Thyroid gland (tissue), 4 donors: ENCODE data around the gene AGBL4. TPM values are rescaled to one million over a fixed set of nuclear protein-coding genes. Genes with fewer than 3 reads are reported as not detected.

Experiments
- DNase-seq, 2 donors: peaks; one replicate each; pipeline ENCODE4 v3.0.0-alpha.2; 2019
- H3K27ac ChIP-seq, 3 donors: fragments of 200-600 bp; sonication (generic); 1 replicate in 2 of 3; 2 replicates in 1 of 3; pipeline ENCODE4 v1.5.1; 2016 to 2019; ENCODE audit warnings: mild to moderate bottlenecking in 1 of 3, moderate library complexity in 1 of 3
- H3K27me3 ChIP-seq: fragments of 200-600 bp; sonication (generic); one replicate; pipeline ENCODE4 v1.5.1; 2019
- H3K36me3 ChIP-seq, 2 donors: fragments of 200-600 bp; sonication (generic); one replicate each; pipeline ENCODE4 v1.5.1; 2016 to 2019
- H3K4me1 ChIP-seq, 2 donors: fragments of 200-600 bp; sonication (generic); one replicate each; pipeline ENCODE4 v1.5.1; 2017 to 2019
- H3K4me3 ChIP-seq, 3 donors: fragments of 200-600 bp; sonication (generic); replicated peaks in 1 of 3; 1 replicate in 2 of 3; 2 replicates in 1 of 3; pipeline ENCODE4 v1.5.1; 2016; ENCODE audit warnings: mild to moderate bottlenecking in 1 of 3
- H3K9me3 ChIP-seq: fragments of 200-600 bp; sonication (generic); one replicate; pipeline ENCODE4 v1.5.1; 2017
- CTCF ChIP-seq, 6 experiments: fragments of 200-600 bp in 3 of 6; fragments of 450-650 bp in 3 of 6; sonication (generic) in 3 of 6; IDR thresholded peaks; one replicate each; pipeline ENCODE4 v1.5.1; 2016 to 2019; ENCODE audit warnings: antibody characterized with exemption in 6 of 6, mild to moderate bottlenecking in 2 of 6, inconsistent platforms in 1 of 6, moderate library complexity in 1 of 6
- POLR2A ChIP-seq, 2 donors: fragments of 450-650 bp; IDR thresholded peaks; one replicate each; pipeline ENCODE4 v1.6.1; 2017; ENCODE audit warnings: antibody characterized with exemption in 2 of 2, mild to moderate bottlenecking in 2 of 2, moderate library complexity in 1 of 2
- WGBS, 2 donors: methylation state at CpG; one replicate each; pipeline ENCODE4 v1.1.5; 2017; 5-methylcytosine and 5-hydroxymethylcytosine counted together
- intact Hi-C: fragments of 100-400 bp; cut with DNase I; formaldehyde crosslinking; loops from one replicate; pipeline ENCODE4 v1.15.1; 2023
- total RNA-seq, 4 donors: library from RNA; depleted of rRNA; stranded (reverse); fragments of >200 nt; gene quantifications; one replicate each; pipeline ENCODE4 v1.2.3, GENCODE V29; 2016

The AGBL4 gene
- total RNA-seq: 1 to 10 TPM; 2.1 to 6.0 (median 4.8) TPM

DNA sequence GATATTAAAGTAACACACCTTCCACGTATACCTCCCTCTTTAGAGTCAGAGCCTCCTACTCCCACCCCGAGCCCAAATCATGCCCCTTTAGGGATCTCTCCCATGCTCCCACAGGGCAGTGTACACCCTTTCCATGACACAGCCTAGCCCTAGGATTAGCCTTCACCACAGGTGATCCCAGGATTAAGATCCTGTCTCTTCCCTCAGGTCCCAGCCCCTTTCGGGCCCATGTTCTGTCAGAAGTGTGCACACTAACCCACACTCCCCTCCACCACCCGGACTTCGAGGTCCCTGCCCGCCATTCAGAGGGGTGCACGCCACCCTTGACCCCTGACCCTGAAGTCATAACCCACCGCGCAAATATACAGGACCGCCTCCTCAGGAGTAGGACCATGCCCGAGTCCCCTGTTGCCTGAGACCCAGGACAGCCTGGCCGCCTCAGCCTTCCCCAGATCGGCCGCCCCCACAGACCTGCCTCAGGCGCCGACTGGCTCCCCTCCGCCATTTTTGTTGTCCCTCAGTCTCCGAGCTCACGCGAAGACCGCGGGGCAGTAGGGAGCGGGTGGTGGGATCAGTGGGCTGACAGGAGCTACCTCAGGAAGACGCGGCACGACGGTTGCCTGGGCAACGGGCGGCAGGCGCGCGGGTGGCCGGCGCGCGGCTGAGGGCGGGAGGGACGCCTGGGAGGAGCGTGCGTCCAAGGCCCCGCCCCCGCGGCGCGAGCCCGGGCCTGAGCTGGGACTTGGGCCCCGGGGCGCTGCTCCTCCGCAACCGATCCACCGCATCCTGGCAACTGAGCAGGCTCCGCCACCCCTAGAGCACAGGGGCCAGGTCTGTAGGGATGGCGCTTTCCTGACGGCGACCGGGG is at the start of gene AGBL4:
Gene AGBL4, minus strand, starts transcription at position 663 of the 868 bp plus-strand sequence.
- 12% methylated on average over 12 to 22 of the region's 56 CpGs for WGBS, 2 donors
- Histone ChIP-seq H3K27me3 (no peaks in the 10 kb centered on the region), H3K4me3 (peak within 1 kb of the TSS in 2 of 3 donors; percentile 52 to 76), H3K27ac (peak within 1 kb of the TSS in 1 of 3 donors; percentile 27), H3K36me3 (no peaks in the 10 kb centered on the region), H3K4me1 (no peaks in the 10 kb centered on the region), H3K9me3 (no peaks in the 10 kb centered on the region)
- intact Hi-C loops: no loop called here
- peak; percentile 74 to 75 for DNase-seq
- TF ChIP-seq CTCF (IDR thresholded peaks at IDR 0.05): no peak
- peak in 1 of 2 donors; percentile 20 for TF ChIP-seq POLR2A (IDR thresholded peaks at IDR 0.05)

GRCh38 chr1:50066806-50067205 is 43.1 kb upstream of the AGBL4 start:
- H3K36me3 ChIP-seq: no peaks in the 10 kb centered on the region
- H3K4me3 ChIP-seq: no peak overlapping the region
- no peaks in the 10 kb centered on the region for H3K9me3 ChIP-seq
- no peak for TF ChIP-seq POLR2A (IDR thresholded peaks at IDR 0.05)
- no peak for TF ChIP-seq CTCF (IDR thresholded peaks at IDR 0.05)
- WGBS, 2 donors: 39 to 67% methylated on average over 1 of the region's 1 CpG
- intact Hi-C loops: no loop called here
- DNase-seq: no peak
- H3K27me3 ChIP-seq: no peaks in the 10 kb centered on the region
- no peaks in the 10 kb centered on the region for H3K4me1 ChIP-seq
- H3K27ac ChIP-seq: no peak overlapping the region

DNA sequence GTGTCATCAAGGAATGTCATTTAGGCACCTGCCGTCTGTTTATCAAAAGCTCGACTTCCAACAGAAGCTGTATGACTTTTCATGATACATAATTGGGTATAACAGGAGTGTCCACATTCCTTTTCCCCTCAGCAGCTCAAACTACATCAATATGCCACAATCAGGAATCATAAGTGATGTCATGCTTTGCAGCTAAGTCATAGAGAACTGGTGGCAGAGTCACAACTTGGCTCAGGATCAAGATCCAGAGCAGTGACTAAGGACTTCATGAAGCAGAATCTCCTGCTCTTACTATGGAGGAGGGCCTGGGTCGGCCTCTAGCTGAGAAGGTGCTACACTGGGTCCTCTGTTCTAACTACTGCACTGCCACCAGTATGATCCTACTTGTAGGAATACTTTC is 36.5 kb upstream of the AGBL4 start:
- Histone ChIP-seq H3K9me3 (no peaks in the 10 kb centered on the region), H3K36me3 (no peaks in the 10 kb centered on the region), H3K27ac (no peak overlapping the region), H3K27me3 (no peaks in the 10 kb centered on the region), H3K4me3 (no peak overlapping the region), H3K4me1 (no peaks in the 10 kb centered on the region)
- DNase-seq: no peak
- intact Hi-C loops: no loop called here
- TF ChIP-seq CTCF (IDR thresholded peaks at IDR 0.05) (no peak), POLR2A (IDR thresholded peaks at IDR 0.05) (no peak)
- WGBS, 2 donors: 59 to 76% methylated on average over 3 of the region's 3 CpGs

DNA sequence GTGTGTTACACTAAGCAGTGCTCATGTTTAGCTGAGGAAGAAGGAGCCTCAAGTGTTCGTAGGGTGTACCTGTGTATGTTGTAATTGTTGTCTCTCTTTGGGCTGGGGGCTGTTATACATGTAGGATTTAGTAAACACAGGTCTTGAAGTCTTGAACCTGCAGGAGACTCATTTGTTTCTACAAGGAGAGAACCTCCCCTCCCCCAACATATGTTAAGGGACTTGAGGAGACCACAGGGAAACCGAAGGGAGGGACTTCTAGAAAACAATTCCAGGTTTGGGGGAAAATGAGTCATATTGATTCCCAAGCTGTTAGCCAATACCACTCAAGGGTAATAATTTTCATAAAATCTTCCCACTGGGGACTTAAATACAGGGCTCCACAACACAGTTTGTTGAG is 25.0 kb upstream of the AGBL4 start:
- Histone ChIP-seq H3K36me3 (no peaks in the 10 kb centered on the region), H3K27me3 (peaks cover 6% of the 10 kb centered on the region), H3K4me1 (no peaks in the 10 kb centered on the region), H3K4me3 (no peak overlapping the region), H3K27ac (no peak overlapping the region), H3K9me3 (no peaks in the 10 kb centered on the region)
- intact Hi-C loops: no loop called here
- 44 to 69% methylated on average over 2 of the region's 2 CpGs for WGBS, 2 donors
- DNase-seq: no peak
- no peak for TF ChIP-seq CTCF (IDR thresholded peaks at IDR 0.05)
- TF ChIP-seq POLR2A (IDR thresholded peaks at IDR 0.05): no peak
